ENCODE data around the gene CATSPERZ. TPM values are rescaled to one million over a fixed set of nuclear protein-coding genes. Genes with fewer than 3 reads are reported as not detected.

The CATSPERZ gene
- total and polyA plus RNA-seq, 2 of the 13 experiments (the other 11 are each of a cell fraction or from before 2014, with no cell fraction given) = 0.22 to 0.48 TPM

DNA sequence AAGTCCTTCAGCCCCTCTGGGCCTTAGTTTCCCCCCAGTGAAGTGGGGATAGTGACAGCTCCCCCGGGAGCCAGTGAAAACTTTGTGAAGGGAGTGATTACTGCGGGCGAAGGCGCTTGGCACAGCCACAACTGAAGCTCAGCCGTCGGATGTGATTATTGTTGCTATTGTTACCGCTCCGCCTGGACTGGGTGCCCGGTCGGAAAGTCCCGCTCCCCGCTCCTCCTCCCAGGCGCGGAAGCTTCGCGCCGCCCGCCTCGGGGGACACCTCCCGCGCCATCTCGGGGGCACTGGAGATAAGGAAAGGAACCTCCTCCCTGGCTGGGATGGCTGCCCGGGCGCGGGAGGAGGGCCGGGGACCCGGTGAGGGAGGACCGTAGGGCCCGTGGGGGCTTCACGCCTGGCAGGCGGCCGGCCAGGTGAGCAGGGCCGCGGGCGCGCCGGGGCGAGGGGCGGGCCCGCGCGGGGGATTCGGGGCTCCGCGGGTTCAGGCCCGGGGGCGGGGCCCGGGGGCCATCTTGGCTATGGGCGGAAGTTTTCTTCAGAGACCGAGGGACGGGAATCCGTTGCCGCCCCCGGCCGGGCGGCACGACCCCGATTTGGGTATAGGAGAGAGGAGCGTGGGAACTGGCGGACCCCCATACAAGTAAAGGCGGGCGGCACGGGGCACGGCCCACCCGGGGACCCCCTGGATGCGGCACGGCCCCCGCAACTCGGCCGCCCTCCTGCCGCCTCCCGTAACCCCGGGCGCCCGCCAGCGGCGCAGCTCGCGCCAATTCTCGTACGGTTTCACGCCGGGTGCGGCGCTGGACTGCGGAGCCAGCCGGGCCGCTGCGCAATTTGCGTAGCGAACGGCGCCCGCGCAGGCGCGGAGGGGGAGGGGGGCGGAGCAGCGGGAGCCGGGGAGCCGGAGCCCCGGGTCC lies 14.9 kb upstream of the CATSPERZ start, which contains the start of gene GPR137 (continued):
- TF ChIP-seq MZF1 (CRISPR knock-in tag; IDR thresholded peaks at IDR 0.05; ENCODE audit: borderline replicate concordance) = no peak
- TF ChIP-seq FOSL1 (CRISPR knock-in tag; IDR thresholded peaks at IDR 0.05; ENCODE audit: borderline replicate concordance) = no peak
- peak; percentile 16; the same call in 1 of the 2 replicates for TF ChIP-seq MTERF4 (CRISPR knock-in tag; IDR thresholded peaks at IDR 0.05)
- TF ChIP-seq TEF (CRISPR knock-in tag; IDR thresholded peaks at IDR 0.05) = no peak
- TF ChIP-seq ZNF766 (CRISPR knock-in tag; IDR thresholded peaks at IDR 0.05; ENCODE audit: borderline replicate concordance) = no peak
- TF ChIP-seq CENPT (CRISPR knock-in tag; IDR thresholded peaks at IDR 0.05; ENCODE audit: low read depth) = no peak
- no peak; the same call in none of the 2 replicates for TF ChIP-seq KLF12 (CRISPR knock-in tag; IDR thresholded peaks at IDR 0.05; ENCODE audit: borderline replicate concordance)
- no peak for TF ChIP-seq ARID5B (CRISPR knock-in tag; IDR thresholded peaks at IDR 0.05)
- TF ChIP-seq NKX3-1 (CRISPR knock-in tag; IDR thresholded peaks at IDR 0.05) = no peak
- TF ChIP-seq, protein P1, sequence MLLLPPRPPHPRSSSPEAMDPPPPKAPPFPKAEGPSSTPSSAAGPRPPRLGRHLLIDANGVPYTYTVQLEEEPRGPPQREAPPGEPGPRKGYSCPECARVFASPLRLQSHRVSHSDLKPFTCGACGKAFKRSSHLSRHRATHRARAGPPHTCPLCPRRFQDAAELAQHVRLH (CRISPR knock-in tag; IDR thresholded peaks at IDR 0.05; ENCODE audit: borderline replicate concordance, low read depth) = no peak
- TF ChIP-seq XRCC5 (optimal IDR thresholded peaks at IDR 0.05; ENCODE audit: low read length) = no peak
- TF ChIP-seq BCLAF1 (IDR thresholded peaks at IDR 0.05) = no peak
- TF ChIP-seq, protein P2, sequence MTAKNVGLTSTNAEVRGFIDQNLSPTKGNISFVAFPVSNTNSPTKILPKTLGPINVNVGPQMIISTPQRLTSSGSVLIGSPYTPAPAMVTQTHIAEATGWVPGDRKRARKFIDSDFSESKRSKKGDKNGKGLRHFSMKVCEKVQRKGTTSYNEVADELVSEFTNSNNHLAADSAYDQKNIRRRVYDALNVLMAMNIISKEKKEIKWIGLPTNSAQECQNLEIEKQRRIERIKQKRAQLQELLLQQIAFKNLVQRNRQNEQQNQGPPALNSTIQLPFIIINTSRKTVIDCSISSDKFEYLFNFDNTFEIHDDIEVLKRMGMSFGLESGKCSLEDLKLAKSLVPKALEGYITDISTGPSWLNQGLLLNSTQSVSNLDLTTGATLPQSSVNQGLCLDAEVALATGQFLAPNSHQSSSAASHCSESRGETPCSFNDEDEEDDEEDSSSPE (CRISPR knock-in tag; IDR thresholded peaks at IDR 0.05) = peak; percentile 23; the same call in 1 of the 2 replicates
- TF ChIP-seq ZNF10 (CRISPR knock-in tag; IDR thresholded peaks at IDR 0.05; ENCODE audit: borderline replicate concordance, low read depth) = no peak
- TF ChIP-seq HDAC6 (IDR thresholded peaks at IDR 0.05; ENCODE audit: low read depth, low read length) = no peak
- TF ChIP-seq IRX3 (CRISPR knock-in tag; IDR thresholded peaks at IDR 0.05; ENCODE audit: borderline replicate concordance, low read depth) = no peak
- TF ChIP-seq ZNF737 (CRISPR knock-in tag; IDR thresholded peaks at IDR 0.05; ENCODE audit: borderline replicate concordance) = no peak
- no peak for TF ChIP-seq ZNF124 (CRISPR knock-in tag; IDR thresholded peaks at IDR 0.05)

Measured in HepG2 (cell line).